OCI-LY1 (cell line): Measurements from ENCODE around the gene ZNF419.

Experiments
- H2AFZ ChIP-seq: fragments of 200-600 bp; sonication (generic), shearing (Covaris generic); 2 replicates; pipeline ENCODE4 v1.6.0; 2014; ENCODE audit warnings: antibody characterized with exemption, mild to moderate bottlenecking, low read length
- H3F3A ChIP-seq: fragments of 200-600 bp; sonication (generic), shearing (Covaris generic); 2 replicates; pipeline ENCODE4 v1.6.0; 2014; ENCODE audit warnings: mild to moderate bottlenecking, antibody characterized with exemption, low read length, moderate library complexity; ENCODE audit not compliant: insufficient read depth
- H3K27ac ChIP-seq: fragments of 200-600 bp; sonication (generic); 2 replicates; pipeline ENCODE4 v1.5.1; 2014; ENCODE audit warnings: low read length, mixed run types, mild to moderate bottlenecking, low read depth; ENCODE audit not compliant: poor library complexity, severe bottlenecking
- H3K27me3 ChIP-seq: fragments of 200-600 bp; sonication (generic); 2 replicates; pipeline ENCODE4 v1.6.0; 2014; ENCODE audit warnings: antibody characterized with exemption, mild to moderate bottlenecking, low read length, moderate library complexity; ENCODE audit not compliant: insufficient read depth
- H3K36me3 ChIP-seq: fragments of 200-600 bp; sonication (generic); 2 replicates; pipeline ENCODE4 v1.6.1; 2014; ENCODE audit warnings: mild to moderate bottlenecking, antibody characterized with exemption, low read length, moderate library complexity, mixed read lengths; ENCODE audit not compliant: insufficient read depth
- H3K4me1 ChIP-seq: fragments of 200-600 bp; sonication (generic); 2 replicates; pipeline ENCODE4 v1.5.1; 2014; ENCODE audit warnings: mild to moderate bottlenecking, low read length, moderate library complexity; ENCODE audit not compliant: insufficient read depth, severe bottlenecking
- H3K4me2 ChIP-seq: fragments of 200-600 bp; sonication (generic), shearing (Covaris generic); 2 replicates; pipeline ENCODE4 v1.6.1; 2014; ENCODE audit warnings: low read length
- H3K4me3 ChIP-seq: fragments of 200-600 bp; sonication (generic); 2 replicates; pipeline ENCODE4 v1.5.1; 2014; ENCODE audit warnings: low read length, low read depth, mild to moderate bottlenecking, mixed read lengths; ENCODE audit not compliant: poor library complexity, severe bottlenecking
- H3K79me2 ChIP-seq: fragments of 200-600 bp; shearing (Covaris generic); 2 replicates; pipeline ENCODE4 v1.6.1; 2016; ENCODE audit warnings: mixed run types, low read length, mixed read lengths; ENCODE audit not compliant: insufficient read depth
- H3K9ac ChIP-seq: fragments of 200-600 bp; sonication (generic), shearing (Covaris generic); 2 replicates; pipeline ENCODE4 v1.6.1; 2014; ENCODE audit warnings: mild to moderate bottlenecking, low read length, mixed read lengths
- H3K9me2 ChIP-seq: fragments of 200-600 bp; sonication (generic), shearing (Covaris generic); 2 replicates; pipeline ENCODE4 v1.6.1; 2014; ENCODE audit warnings: low read depth, mild to moderate bottlenecking, low read length, mixed read lengths
- H3K9me3 ChIP-seq: fragments of 200-600 bp; shearing (Covaris generic); 2 replicates; pipeline ENCODE4 v1.6.1; 2014; ENCODE audit warnings: low read length, mixed read lengths
- H4K20me1 ChIP-seq: fragments of 200-600 bp; sonication (generic), shearing (Covaris generic); 2 replicates; pipeline ENCODE4 v1.6.0; 2016; ENCODE audit warnings: mild to moderate bottlenecking, low read length; ENCODE audit not compliant: insufficient read depth
- EZH2 ChIP-seq: fragments of 200-600 bp; sonication (generic), shearing (Covaris generic); IDR thresholded peaks from 2 replicates; pipeline ENCODE4 v1.8.0; 2017; ENCODE audit warnings: borderline replicate concordance, mixed run types, mild to moderate bottlenecking, antibody characterized with exemption, low read length, moderate library complexity, mixed read lengths
- TF ChIP-seq, protein P1 (sequence below): fragments of 200-600 bp; sonication (generic), shearing (Covaris generic); IDR thresholded peaks from 2 replicates; pipeline ENCODE4 v1.5.1; 2017; ENCODE audit warnings: mild to moderate bottlenecking, antibody characterized with exemption, low read length, moderate library complexity, mixed read lengths

ZNF419 gene

DNA sequence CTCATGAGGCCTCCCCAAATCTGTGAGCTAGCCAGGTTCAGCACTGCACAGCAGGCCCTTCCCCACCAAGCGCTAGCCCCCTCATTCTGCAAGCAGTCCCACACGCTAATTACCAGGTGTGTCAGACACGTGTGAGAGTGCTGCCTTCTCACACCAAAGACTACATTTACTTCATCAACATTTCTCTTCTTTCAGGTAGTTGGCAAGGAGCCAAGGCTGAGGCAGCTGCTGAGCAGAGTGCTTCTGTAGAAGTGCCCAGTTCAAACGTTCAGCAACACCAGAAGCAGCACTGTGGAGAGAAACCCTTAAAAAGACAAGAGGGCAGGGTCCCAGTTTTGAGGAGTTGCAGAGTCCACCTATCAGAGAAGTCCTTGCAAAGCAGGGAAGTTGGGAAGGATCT lies 18.6 kb downstream of the ZNF419 start:
- Histone ChIP-seq H3K9me3 (peaks cover 7% of the 10 kb centered on the region), H3K4me1 (no peaks in the 10 kb centered on the region), H3K36me3 (peaks cover 75% of the 10 kb centered on the region)

DNA sequence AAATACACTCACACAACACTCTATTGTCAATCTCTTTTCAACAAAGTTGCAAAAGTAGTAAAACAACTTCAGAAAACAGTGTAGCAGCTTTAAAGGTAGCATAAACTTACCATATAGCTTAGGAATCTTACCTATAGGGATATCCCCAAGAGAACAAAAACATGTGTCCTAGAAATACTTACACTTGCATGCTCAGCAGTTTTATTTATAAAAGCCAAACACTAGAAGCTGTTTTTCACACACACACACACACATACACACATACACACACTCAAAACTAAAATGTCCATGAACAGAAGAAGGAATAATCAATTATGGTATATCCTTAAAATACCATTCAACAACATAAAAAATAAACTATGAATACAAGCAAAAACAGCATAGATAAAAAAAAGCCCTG lies 23.9 kb downstream of the ZNF419 start:
- Histone ChIP-seq H3K27me3 (no peaks in the 10 kb centered on the region), H2AFZ (no peak overlapping the region), H3K9me3 (peaks cover 7% of the 10 kb centered on the region), H3K9me2 (no peaks in the 10 kb centered on the region), H3K4me1 (no peaks in the 10 kb centered on the region), H3F3A (no peaks in the 10 kb centered on the region), H3K36me3 (peaks cover 55% of the 10 kb centered on the region), H3K27ac (no peak overlapping the region), H3K4me2 (no peak overlapping the region), H3K4me3 (no peak overlapping the region), H3K79me2 (no peaks in the 10 kb centered on the region), H4K20me1 (no peaks in the 10 kb centered on the region), H3K9ac (no peak overlapping the region)
- no peak for TF ChIP-seq EZH2
- TF ChIP-seq, protein P1, sequence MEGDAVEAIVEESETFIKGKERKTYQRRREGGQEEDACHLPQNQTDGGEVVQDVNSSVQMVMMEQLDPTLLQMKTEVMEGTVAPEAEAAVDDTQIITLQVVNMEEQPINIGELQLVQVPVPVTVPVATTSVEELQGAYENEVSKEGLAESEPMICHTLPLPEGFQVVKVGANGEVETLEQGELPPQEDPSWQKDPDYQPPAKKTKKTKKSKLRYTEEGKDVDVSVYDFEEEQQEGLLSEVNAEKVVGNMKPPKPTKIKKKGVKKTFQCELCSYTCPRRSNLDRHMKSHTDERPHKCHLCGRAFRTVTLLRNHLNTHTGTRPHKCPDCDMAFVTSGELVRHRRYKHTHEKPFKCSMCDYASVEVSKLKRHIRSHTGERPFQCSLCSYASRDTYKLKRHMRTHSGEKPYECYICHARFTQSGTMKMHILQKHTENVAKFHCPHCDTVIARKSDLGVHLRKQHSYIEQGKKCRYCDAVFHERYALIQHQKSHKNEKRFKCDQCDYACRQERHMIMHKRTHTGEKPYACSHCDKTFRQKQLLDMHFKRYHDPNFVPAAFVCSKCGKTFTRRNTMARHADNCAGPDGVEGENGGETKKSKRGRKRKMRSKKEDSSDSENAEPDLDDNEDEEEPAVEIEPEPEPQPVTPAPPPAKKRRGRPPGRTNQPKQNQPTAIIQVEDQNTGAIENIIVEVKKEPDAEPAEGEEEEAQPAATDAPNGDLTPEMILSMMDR, result no peak

More for the DNA sequence above, 18.6 kb downstream of the ZNF419 start:
- Histone ChIP-seq H3F3A (no peaks in the 10 kb centered on the region), H3K9ac (no peak overlapping the region), H2AFZ (no peak overlapping the region), H3K79me2 (0 out of 2 replicates have a peak, but pooled peaks cover 5% of the 10 kb centered on the region), H4K20me1 (no peaks in the 10 kb centered on the region), H3K27ac (no peak overlapping the region), H3K4me2 (no peak overlapping the region), H3K4me3 (no peak overlapping the region), H3K9me2 (no peaks in the 10 kb centered on the region), H3K27me3 (no peaks in the 10 kb centered on the region)
- TF ChIP-seq, protein P1, result no peak
- no peak for TF ChIP-seq EZH2

DNA sequence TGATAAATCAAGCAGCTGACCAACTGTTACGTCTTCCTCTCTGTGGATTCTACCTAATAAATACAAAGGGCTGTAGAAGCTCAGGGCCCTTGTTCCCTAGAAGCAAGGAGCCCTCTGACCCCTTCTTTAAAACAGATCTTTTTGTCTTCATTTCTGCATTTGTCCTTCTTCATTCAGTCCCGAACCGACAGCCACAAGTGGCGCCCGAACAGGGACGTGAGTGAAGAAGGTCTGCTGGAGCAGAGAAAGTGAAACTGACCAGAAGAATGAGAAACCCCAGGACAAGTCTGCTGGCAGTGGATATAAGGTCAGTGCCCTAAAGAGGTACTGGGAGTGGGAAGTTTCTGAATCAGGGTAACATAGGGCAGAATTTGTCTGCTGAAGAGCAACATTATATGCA lies 25.3 kb downstream of the ZNF419 start:
- H3K4me3 ChIP-seq, result no peak overlapping the region
- no peak overlapping the region for H2AFZ ChIP-seq
- no peak overlapping the region for H3K27ac ChIP-seq
- peaks cover 3% of the 10 kb centered on the region for H3K9me3 ChIP-seq
- H3K27me3 ChIP-seq, result no peaks in the 10 kb centered on the region
- no peaks in the 10 kb centered on the region for H3F3A ChIP-seq
- H3K4me1 ChIP-seq, result no peaks in the 10 kb centered on the region
- no peak overlapping the region for H3K4me2 ChIP-seq
- no peak overlapping the region for H3K9ac ChIP-seq
- no peaks in the 10 kb centered on the region for H3K79me2 ChIP-seq
- no peaks in the 10 kb centered on the region for H3K9me2 ChIP-seq
- TF ChIP-seq EZH2, result no peak
- TF ChIP-seq, protein P1, result no peak
- no peaks in the 10 kb centered on the region for H4K20me1 ChIP-seq
- peaks cover 43% of the 10 kb centered on the region for H3K36me3 ChIP-seq
